H9 (cell line): ENCODE results near the gene SEMA6A. TPM values are rescaled to one million over a fixed set of nuclear protein-coding genes. Genes with fewer than 3 reads are reported as not detected.

Experiments
- DNase-seq: peaks from one replicate; pipeline ENCODE4 v3.0.0-alpha.2; 2017
- H2AFZ ChIP-seq: one replicate; pipeline ENCODE4 v1.6.1; 2013; ENCODE audit warnings: mild to moderate bottlenecking, low read length, control low read depth, moderate library complexity
- H2AK5ac ChIP-seq: 2 replicates; pipeline ENCODE4 v1.6.1; 2013; ENCODE audit warnings: low read length, control low read depth, mixed read lengths; ENCODE audit not compliant: insufficient read length
- H2BK120ac ChIP-seq: one replicate; pipeline ENCODE4 v1.6.1; 2013; ENCODE audit warnings: low read depth, mild to moderate bottlenecking, low read length, control low read depth, inconsistent platforms; ENCODE audit not compliant: poor library complexity, severe bottlenecking
- H2BK12ac ChIP-seq: 2 replicates; pipeline ENCODE4 v1.6.1; 2013; ENCODE audit warnings: low read length, control low read depth, mixed read lengths, low read depth; ENCODE audit not compliant: insufficient read length
- H2BK15ac ChIP-seq: 2 replicates; pipeline ENCODE4 v1.6.1; 2013; ENCODE audit warnings: low read depth, low read length, control low read depth
- H2BK20ac ChIP-seq: one replicate; pipeline ENCODE4 v1.6.1; 2013; ENCODE audit warnings: low read depth, mild to moderate bottlenecking, low read length, control low read depth, inconsistent platforms; ENCODE audit not compliant: poor library complexity, severe bottlenecking
- H2BK5ac ChIP-seq: 2 replicates; pipeline ENCODE4 v1.6.1; 2013; ENCODE audit warnings: low read length, control low read depth, mixed read lengths; ENCODE audit not compliant: insufficient read length
- H3K14ac ChIP-seq: 2 replicates; pipeline ENCODE4 v1.6.1; 2013; ENCODE audit warnings: low read length, control low read depth; ENCODE audit not compliant: insufficient read depth
- H3K18ac ChIP-seq: 2 replicates; pipeline ENCODE4 v1.6.1; 2013; ENCODE audit warnings: low read depth, mild to moderate bottlenecking, mixed read lengths, low read length, control low read depth; ENCODE audit not compliant: insufficient read length
- H3K23ac ChIP-seq: 2 replicates; pipeline ENCODE4 v1.6.1; 2013; ENCODE audit warnings: low read length, control low read depth, mixed read lengths, low read depth; ENCODE audit not compliant: insufficient read length
- H3K23me2 ChIP-seq: 2 replicates; pipeline ENCODE4 v1.6.1; 2013; ENCODE audit warnings: low read depth, mild to moderate bottlenecking, mixed read lengths, low read length, control low read depth; ENCODE audit not compliant: insufficient read length, poor library complexity, severe bottlenecking
- H3K27ac ChIP-seq: 2 replicates; pipeline ENCODE4 v1.5.1; 2013; ENCODE audit warnings: low read length, control low read depth, mixed read lengths, low read depth; ENCODE audit not compliant: insufficient read length
- H3K27me3 ChIP-seq: 2 replicates; pipeline ENCODE4 v1.6.1; 2013; ENCODE audit warnings: low read length, control low read depth, inconsistent platforms; ENCODE audit not compliant: insufficient read depth
- H3K4ac ChIP-seq: 2 replicates; pipeline ENCODE4 v1.6.1; 2013; ENCODE audit warnings: low read depth, mild to moderate bottlenecking, control low read depth, inconsistent platforms, low read length, moderate library complexity
- H3K4me1 ChIP-seq: 2 replicates; pipeline ENCODE4 v1.6.1; 2013; ENCODE audit warnings: low read length, control low read depth, inconsistent platforms; ENCODE audit not compliant: insufficient read depth
- H3K4me2 ChIP-seq: 2 replicates; pipeline ENCODE4 v1.6.1; 2013; ENCODE audit warnings: low read length, control low read depth, mixed read lengths; ENCODE audit not compliant: insufficient read length, insufficient read depth
- H3K56ac ChIP-seq: 2 replicates; pipeline ENCODE4 v1.6.1; 2013; ENCODE audit warnings: low read depth, mild to moderate bottlenecking, mixed read lengths, low read length, control low read depth; ENCODE audit not compliant: insufficient read length
- H3K79me1 ChIP-seq: 2 replicates; pipeline ENCODE4 v1.6.1; 2013; ENCODE audit warnings: low read depth, mild to moderate bottlenecking, moderate library complexity, low read length, control low read depth, inconsistent platforms; ENCODE audit not compliant: insufficient read depth, poor library complexity, severe bottlenecking
- H3K79me2 ChIP-seq: 2 replicates; pipeline ENCODE4 v1.6.1; 2013; ENCODE audit warnings: low read length, control low read depth, inconsistent platforms; ENCODE audit not compliant: insufficient read depth
- H3K9ac ChIP-seq: 2 replicates; pipeline ENCODE4 v1.6.1; 2013; ENCODE audit warnings: low read length, control low read depth, mixed read lengths; ENCODE audit not compliant: insufficient read length; ENCODE audit errors: extremely low read depth
- H3K9me3 ChIP-seq: one replicate; pipeline ENCODE4 v1.6.1; 2013; ENCODE audit warnings: low read depth, low read length, inconsistent platforms; ENCODE audit not compliant: control insufficient read depth
- H3T11ph ChIP-seq: one replicate; pipeline ENCODE4 v1.6.1; 2013; ENCODE audit warnings: mild to moderate bottlenecking, low read length, control low read depth, inconsistent platforms
- H4K20me1 ChIP-seq: one replicate; pipeline ENCODE4 v1.6.1; 2013; ENCODE audit not compliant: control insufficient read depth, insufficient read length, insufficient read depth
- H4K5ac ChIP-seq: 2 replicates; pipeline ENCODE4 v1.6.1; 2013; ENCODE audit warnings: low read depth, mild to moderate bottlenecking, mixed read lengths, low read length, control low read depth; ENCODE audit not compliant: insufficient read length
- H4K8ac ChIP-seq: replicated peaks from 2 replicates; pipeline ENCODE4 v1.6.1; 2013; ENCODE audit warnings: low read length, control low read depth, mixed read lengths, low read depth; ENCODE audit not compliant: insufficient read length
- H4K91ac ChIP-seq: 2 replicates; pipeline ENCODE4 v1.6.1; 2013; ENCODE audit warnings: low read depth, mild to moderate bottlenecking, moderate library complexity, mixed read lengths, low read length, control low read depth; ENCODE audit not compliant: insufficient read length
- H3K27ac Mint-ChIP-seq, 3 experiments: 2 replicates in 2 of 3; 3 replicates in 1 of 3; pipeline ENCODE4 v1.8.0; 2020 to 2021; ENCODE audit warnings: mixed read lengths in 3 of 3, mild to moderate bottlenecking in 1 of 3, moderate library complexity in 1 of 3
- H3K27me3 Mint-ChIP-seq: 2 replicates; pipeline ENCODE4 v1.8.0; 2021; ENCODE audit warnings: low read depth, mild to moderate bottlenecking, moderate library complexity, mixed read lengths
- H3K36me3 Mint-ChIP-seq, 3 experiments: 2 replicates in 2 of 3; 3 replicates in 1 of 3; pipeline ENCODE4 v1.8.0; 2020 to 2021; ENCODE audit warnings: low read depth in 3 of 3, mixed read lengths in 3 of 3; ENCODE audit not compliant: insufficient read depth in 1 of 3
- H3K4me1 Mint-ChIP-seq, 2 experiments: 2 replicates each; pipeline ENCODE4 v1.8.0; 2020; ENCODE audit warnings: mixed read lengths in 2 of 2
- H3K4me3 Mint-ChIP-seq, 2 experiments: 2 replicates in 1 of 2; 3 replicates in 1 of 2; pipeline ENCODE4 v1.8.0; 2020 to 2021; ENCODE audit warnings: mild to moderate bottlenecking in 2 of 2, mixed read lengths in 2 of 2, moderate library complexity in 1 of 2
- H3K9me3 Mint-ChIP-seq, 2 experiments: 2 replicates in 1 of 2; 3 replicates in 1 of 2; pipeline ENCODE4 v1.8.0; 2020; ENCODE audit warnings: mild to moderate bottlenecking in 2 of 2, mixed read lengths in 2 of 2, moderate library complexity in 1 of 2
- WGBS: extraction: QIAGEN DNeasy Blood & Tissue Kit; methylation state at CpG from one replicate; pipeline ENCODE4 v1.1.7; 2013; ENCODE audit warnings: missing lambda C conversion rate, low lambda C conversion rate, mixed read lengths; ENCODE audit not compliant: insufficient read length; ENCODE audit errors: extremely low coverage; 5-methylcytosine and 5-hydroxymethylcytosine counted together
- total RNA-seq: library from RNA; stranded (reverse); gene quantifications from 2 replicates; pipeline ENCODE4 v1.2.1, GENCODE V29; 2021
- TF ChIP-seq, protein P1 (sequence below): fragments of 200-600 bp; sonication (generic); conservative IDR thresholded peaks from 3 replicates; pipeline ENCODE4 v1.8.0; 2021; ENCODE audit warnings: antibody characterized with exemption, mild to moderate bottlenecking

The SEMA6A gene
- total RNA-seq, 1 experiment from 2014 or later, result 354 TPM

DNA sequence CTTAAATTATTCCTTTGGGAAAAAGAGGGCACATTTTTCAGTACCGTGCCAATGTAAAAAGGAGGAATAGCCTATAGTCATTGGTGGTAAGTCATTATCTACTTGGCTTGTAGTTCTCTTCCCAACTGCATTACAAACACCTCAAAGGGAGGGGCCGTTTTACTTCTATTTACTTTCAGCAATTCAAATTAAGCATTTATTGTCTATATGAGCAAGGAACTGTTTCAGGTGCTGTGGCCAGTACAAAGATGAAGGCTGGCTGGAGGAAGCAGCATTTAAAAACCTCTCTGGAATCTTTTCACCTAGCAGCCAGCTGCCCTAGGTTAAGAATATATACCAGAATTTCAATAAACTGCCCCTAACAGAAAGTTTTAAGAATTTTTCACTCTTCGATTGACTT lies 48.9 kb downstream of the SEMA6A start:
- Mint-ChIP-seq H3K4me1 (peaks cover 72 to 83% of the 10 kb centered on the region in 2 experiments), H3K36me3 (peaks cover 3 to 8% (median 4%) of the 10 kb centered on the region in 3 experiments; a peak in 4 of 7 replicates), H3K27ac (peak overlapping the region in 1 of 3 experiments; percentile 64; a peak in 1 of 7 replicates), H3K4me3 (no peak overlapping the region), H3K9me3 (no peaks in the 10 kb centered on the region), H3K27me3 (no peaks in the 10 kb centered on the region)
- Histone ChIP-seq H2BK120ac (no peak overlapping the region), H2BK5ac (no peak overlapping the region), H2BK20ac (no peak overlapping the region), H3K4ac (no peak overlapping the region), H4K20me1 (no peaks in the 10 kb centered on the region), H3K9ac (no peak overlapping the region), H3K23me2 (no peaks in the 10 kb centered on the region), H3K14ac (no peak overlapping the region), H2BK12ac (no peak overlapping the region), H4K91ac (no peak overlapping the region), H3T11ph (no peak overlapping the region), H3K79me2 (peaks cover 89% of the 10 kb centered on the region), H4K8ac (no peak overlapping the region), H3K4me1 (peaks cover 14% of the 10 kb centered on the region), H3K56ac (no peak overlapping the region), H3K23ac (no peak overlapping the region), H3K27me3 (no peaks in the 10 kb centered on the region), H3K18ac (no peak overlapping the region), H2AFZ (no peak overlapping the region), H3K4me2 (no peak overlapping the region), H3K27ac (no peak overlapping the region), H4K5ac (no peak overlapping the region), H3K79me1 (no peaks in the 10 kb centered on the region), H2AK5ac (no peak overlapping the region), H2BK15ac (no peak overlapping the region), H3K9me3 (no peaks in the 10 kb centered on the region)
- WGBS, result no CpG with 5 or more reads among the region's 3 CpGs
- TF ChIP-seq, protein P1, sequence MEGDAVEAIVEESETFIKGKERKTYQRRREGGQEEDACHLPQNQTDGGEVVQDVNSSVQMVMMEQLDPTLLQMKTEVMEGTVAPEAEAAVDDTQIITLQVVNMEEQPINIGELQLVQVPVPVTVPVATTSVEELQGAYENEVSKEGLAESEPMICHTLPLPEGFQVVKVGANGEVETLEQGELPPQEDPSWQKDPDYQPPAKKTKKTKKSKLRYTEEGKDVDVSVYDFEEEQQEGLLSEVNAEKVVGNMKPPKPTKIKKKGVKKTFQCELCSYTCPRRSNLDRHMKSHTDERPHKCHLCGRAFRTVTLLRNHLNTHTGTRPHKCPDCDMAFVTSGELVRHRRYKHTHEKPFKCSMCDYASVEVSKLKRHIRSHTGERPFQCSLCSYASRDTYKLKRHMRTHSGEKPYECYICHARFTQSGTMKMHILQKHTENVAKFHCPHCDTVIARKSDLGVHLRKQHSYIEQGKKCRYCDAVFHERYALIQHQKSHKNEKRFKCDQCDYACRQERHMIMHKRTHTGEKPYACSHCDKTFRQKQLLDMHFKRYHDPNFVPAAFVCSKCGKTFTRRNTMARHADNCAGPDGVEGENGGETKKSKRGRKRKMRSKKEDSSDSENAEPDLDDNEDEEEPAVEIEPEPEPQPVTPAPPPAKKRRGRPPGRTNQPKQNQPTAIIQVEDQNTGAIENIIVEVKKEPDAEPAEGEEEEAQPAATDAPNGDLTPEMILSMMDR, result no peak
- DNase-seq, result no peak
